Measurements from ENCODE around the gene ADAM17. TPM values are rescaled to one million over a fixed set of nuclear protein-coding genes. Genes with fewer than 3 reads are reported as not detected.

The ADAM17 gene
- total and polyA plus RNA-seq, 9 of the 15 experiments (the other 6 are each of a cell fraction or from before 2014, with no cell fraction given): 5.8 to 30.0 (median 19.0) TPM

- TF ChIP-seq CHD7 (IDR thresholded peaks at IDR 0.05; ENCODE audit: low read depth, low read length) (no peak), ZNF175 (CRISPR knock-in tag; IDR thresholded peaks at IDR 0.05; ENCODE audit: low read depth) (no peak), ZFP36 (IDR thresholded peaks at IDR 0.05; ENCODE audit: low read depth, low read length, partially characterized antibody) (no peak)
Observed at GRCh38 chr2:9484533-9484932, 71.1 kb downstream of the ADAM17 start (continued).
